Mesothelial cell of epicardium (in vitro differentiated cells): ENCODE results near the gene EIF3D. TPM values are rescaled to one million over a fixed set of nuclear protein-coding genes. Genes with fewer than 3 reads are reported as not detected.

Experiments used
- DNase-seq, 2 experiments: peaks; one replicate each; pipeline ENCODE4 v3.0.0; 2021; ENCODE audit warnings: low spot score in 2 of 2; ENCODE audit not compliant: unreplicated experiment in 2 of 2
- H3K27ac Mint-ChIP-seq: 2 replicates; pipeline ENCODE4 v1.8.0; 2021; ENCODE audit warnings: mixed read lengths
- H3K27me3 Mint-ChIP-seq: 2 replicates; pipeline ENCODE4 v1.8.0; 2021; ENCODE audit warnings: low read depth, mixed read lengths
- H3K36me3 Mint-ChIP-seq: 2 replicates; pipeline ENCODE4 v1.8.0; 2021; ENCODE audit warnings: mixed read lengths
- H3K4me1 Mint-ChIP-seq: 2 replicates; pipeline ENCODE4 v1.8.0; 2021; ENCODE audit warnings: mixed read lengths
- H3K4me3 Mint-ChIP-seq: 2 replicates; pipeline ENCODE4 v1.8.0; 2021; ENCODE audit warnings: mild to moderate bottlenecking, moderate library complexity, mixed read lengths
- H3K9me3 Mint-ChIP-seq: 2 replicates; pipeline ENCODE4 v1.8.0; 2021; ENCODE audit warnings: mixed read lengths
- total RNA-seq: library from RNA; stranded (reverse); gene quantifications from 3 replicates; pipeline ENCODE4 v1.2.1, GENCODE V29; 2021
- TF ChIP-seq, protein P1 (sequence below): fragments of 200-600 bp; sonication (generic); IDR thresholded peaks from one replicate; pipeline ENCODE4 v1.5.0; 2021; ENCODE audit warnings: antibody characterized with exemption; ENCODE audit not compliant: unreplicated experiment

The EIF3D gene
- total RNA-seq, 1 donor from 2014 or later = 194 TPM

- Mint-ChIP-seq H3K27me3 (no peaks in the 10 kb centered on the region), H3K4me1 (peaks cover 21% of the 10 kb centered on the region), H3K4me3 (peak within 1 kb of the TSS; percentile 56), H3K36me3 (peaks cover 20% of the 10 kb centered on the region), H3K9me3 (no peaks in the 10 kb centered on the region), H3K27ac (no peak within 1 kb of the TSS)
- peak; percentile 83 to 89 for DNase-seq
- TF ChIP-seq, protein P1, sequence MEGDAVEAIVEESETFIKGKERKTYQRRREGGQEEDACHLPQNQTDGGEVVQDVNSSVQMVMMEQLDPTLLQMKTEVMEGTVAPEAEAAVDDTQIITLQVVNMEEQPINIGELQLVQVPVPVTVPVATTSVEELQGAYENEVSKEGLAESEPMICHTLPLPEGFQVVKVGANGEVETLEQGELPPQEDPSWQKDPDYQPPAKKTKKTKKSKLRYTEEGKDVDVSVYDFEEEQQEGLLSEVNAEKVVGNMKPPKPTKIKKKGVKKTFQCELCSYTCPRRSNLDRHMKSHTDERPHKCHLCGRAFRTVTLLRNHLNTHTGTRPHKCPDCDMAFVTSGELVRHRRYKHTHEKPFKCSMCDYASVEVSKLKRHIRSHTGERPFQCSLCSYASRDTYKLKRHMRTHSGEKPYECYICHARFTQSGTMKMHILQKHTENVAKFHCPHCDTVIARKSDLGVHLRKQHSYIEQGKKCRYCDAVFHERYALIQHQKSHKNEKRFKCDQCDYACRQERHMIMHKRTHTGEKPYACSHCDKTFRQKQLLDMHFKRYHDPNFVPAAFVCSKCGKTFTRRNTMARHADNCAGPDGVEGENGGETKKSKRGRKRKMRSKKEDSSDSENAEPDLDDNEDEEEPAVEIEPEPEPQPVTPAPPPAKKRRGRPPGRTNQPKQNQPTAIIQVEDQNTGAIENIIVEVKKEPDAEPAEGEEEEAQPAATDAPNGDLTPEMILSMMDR = no peak
Observed at GRCh38 chr22:36506637-36507517, 22.1 kb downstream of the EIF3D start, which contains the start of gene FOXRED2. Gene FOXRED2 (minus strand): TSS chr22:36507040. CDS start chr22:36506422, 618 bp downstream.

GRCh38 chr22:36505998-36506635 lies 22.8 kb downstream of the EIF3D start:
- TF ChIP-seq, protein P1 = no peak

GRCh38 chr22:36497910-36498665 lies 30.9 kb downstream of the EIF3D start:
- no peak overlapping the region for H3K27ac Mint-ChIP-seq
- H3K4me1 Mint-ChIP-seq = no peaks in the 10 kb centered on the region
- no peaks in the 10 kb centered on the region for H3K9me3 Mint-ChIP-seq
- TF ChIP-seq, protein P1 = no peak
- no peak overlapping the region for H3K4me3 Mint-ChIP-seq
- peaks cover 20% of the 10 kb centered on the region for H3K36me3 Mint-ChIP-seq
- H3K27me3 Mint-ChIP-seq = no peaks in the 10 kb centered on the region
- no peak for DNase-seq

More at GRCh38 chr22:36505998-36506635, 22.8 kb downstream of the EIF3D start:
- H3K9me3 Mint-ChIP-seq = no peaks in the 10 kb centered on the region
- H3K36me3 Mint-ChIP-seq = peaks cover 17% of the 10 kb centered on the region
- no peak overlapping the region for H3K27ac Mint-ChIP-seq
- peaks cover 21% of the 10 kb centered on the region for H3K4me1 Mint-ChIP-seq
- no peaks in the 10 kb centered on the region for H3K27me3 Mint-ChIP-seq
- no peak for DNase-seq
- H3K4me3 Mint-ChIP-seq = peak overlapping the region; percentile 56

- no peaks in the 10 kb centered on the region for H3K4me1 Mint-ChIP-seq
- H3K9me3 Mint-ChIP-seq = no peaks in the 10 kb centered on the region
- no peak overlapping the region for H3K27ac Mint-ChIP-seq
- no peak overlapping the region for H3K4me3 Mint-ChIP-seq
- peaks cover 34% of the 10 kb centered on the region for H3K36me3 Mint-ChIP-seq
- TF ChIP-seq, protein P1 = no peak
- DNase-seq = no peak
- H3K27me3 Mint-ChIP-seq = no peaks in the 10 kb centered on the region
Observed at GRCh38 chr22:36493690-36494110, 35.3 kb downstream of the EIF3D start.

DNA sequence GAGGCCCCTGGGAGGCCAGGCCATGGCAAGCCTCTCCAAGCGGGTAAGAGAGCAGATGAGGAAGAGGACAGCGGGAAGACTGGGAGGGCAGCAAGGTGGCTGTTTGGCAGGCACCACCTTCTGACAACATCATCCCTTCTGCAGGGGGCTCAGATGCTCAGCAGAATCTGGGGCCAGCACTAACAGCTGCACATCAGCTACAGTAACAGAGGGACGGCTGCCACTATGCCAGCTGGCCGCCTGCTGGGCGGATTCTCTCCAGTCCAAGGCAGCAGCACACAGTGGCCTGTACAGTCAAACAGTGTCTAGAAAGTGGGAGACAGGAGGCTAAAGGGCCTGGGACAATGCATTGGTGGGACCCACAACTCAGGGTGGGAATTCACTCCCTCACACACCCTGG lies 36.9 kb downstream of the EIF3D start:
- no peak for DNase-seq
- Mint-ChIP-seq H3K27me3 (no peaks in the 10 kb centered on the region), H3K27ac (no peak overlapping the region), H3K4me3 (no peak overlapping the region), H3K4me1 (no peaks in the 10 kb centered on the region), H3K9me3 (peaks cover 4% of the 10 kb centered on the region), H3K36me3 (peaks cover 37% of the 10 kb centered on the region)
- TF ChIP-seq, protein P1 = no peak
